DND-41 (cell line): ENCODE results near the gene SCUBE1.

ENCODE experiments used
- ATAC-seq: fragments of 200-7000 bp; cut with Tn5 transposase; 3 replicates; pipeline ENCODE4 v1.9.1; 2021; ENCODE audit warnings: low read depth; ENCODE audit not compliant: insufficient read depth
- DNase-seq: peaks from one replicate; pipeline ENCODE4 v3.0.0-alpha.2; 2020
- H2AFZ ChIP-seq: 2 replicates; pipeline ENCODE4 v1.6.0; 2012; ENCODE audit warnings: low read depth, low read length
- H3K27ac ChIP-seq: 2 replicates; pipeline ENCODE4 v1.5.1; 2012; ENCODE audit warnings: low read length, inconsistent platforms
- H3K27me3 ChIP-seq: fragments of 200-600 bp; sonication (generic); 2 replicates; pipeline ENCODE4 v1.6.0; 2012; ENCODE audit warnings: low read length, mild to moderate bottlenecking, inconsistent platforms; ENCODE audit not compliant: insufficient read depth, poor library complexity
- H3K36me3 ChIP-seq: 2 replicates; pipeline ENCODE4 v1.5.1; 2012; ENCODE audit warnings: low read length, inconsistent platforms; ENCODE audit not compliant: insufficient read depth
- H3K4me1 ChIP-seq: 2 replicates; pipeline ENCODE4 v1.5.1; 2012; ENCODE audit warnings: mild to moderate bottlenecking, low read length; ENCODE audit not compliant: insufficient read depth
- H3K4me2 ChIP-seq: 2 replicates; pipeline ENCODE4 v1.6.0; 2012; ENCODE audit warnings: mild to moderate bottlenecking, moderate library complexity, low read length, inconsistent platforms; ENCODE audit not compliant: insufficient read depth
- H3K4me3 ChIP-seq, 2 experiments: fragments of 200-600 bp in 1 of 2; shearing (Covaris generic) in 1 of 2; 2 replicates each; pipeline ENCODE4 v1.5.1; 2012 to 2016; ENCODE audit warnings: inconsistent platforms in 2 of 2, low read length in 2 of 2, mild to moderate bottlenecking in 2 of 2, low read depth in 1 of 2, moderate library complexity in 1 of 2
- H3K79me2 ChIP-seq: 2 replicates; pipeline ENCODE4 v1.6.0; 2012; ENCODE audit warnings: low read length, inconsistent platforms; ENCODE audit not compliant: insufficient read depth
- H3K9ac ChIP-seq: 2 replicates; pipeline ENCODE4 v1.6.0; 2012; ENCODE audit warnings: low read depth, mild to moderate bottlenecking, inconsistent platforms, low read length, moderate library complexity
- H3K9me3 ChIP-seq: 2 replicates; pipeline ENCODE4 v1.5.1; 2012; ENCODE audit warnings: low read length, moderate library complexity, mild to moderate bottlenecking, inconsistent platforms; ENCODE audit not compliant: insufficient read depth, severe bottlenecking
- H4K20me1 ChIP-seq: 2 replicates; pipeline ENCODE4 v1.6.0; 2012; ENCODE audit warnings: low read length; ENCODE audit not compliant: insufficient read depth
- CTCF ChIP-seq: IDR thresholded peaks from 2 replicates; pipeline ENCODE4 v1.5.1; 2012; ENCODE audit warnings: borderline replicate concordance, low read length, moderate library complexity, mild to moderate bottlenecking; ENCODE audit not compliant: poor library complexity, severe bottlenecking; ENCODE audit errors: extremely low read depth
- EZH2 ChIP-seq: IDR thresholded peaks from 3 replicates; pipeline ENCODE4 v1.6.1; 2012; ENCODE audit warnings: borderline replicate concordance, low read depth, mild to moderate bottlenecking, moderate library complexity, low read length, inconsistent platforms; ENCODE audit not compliant: severe bottlenecking

Gene SCUBE1

DNA sequence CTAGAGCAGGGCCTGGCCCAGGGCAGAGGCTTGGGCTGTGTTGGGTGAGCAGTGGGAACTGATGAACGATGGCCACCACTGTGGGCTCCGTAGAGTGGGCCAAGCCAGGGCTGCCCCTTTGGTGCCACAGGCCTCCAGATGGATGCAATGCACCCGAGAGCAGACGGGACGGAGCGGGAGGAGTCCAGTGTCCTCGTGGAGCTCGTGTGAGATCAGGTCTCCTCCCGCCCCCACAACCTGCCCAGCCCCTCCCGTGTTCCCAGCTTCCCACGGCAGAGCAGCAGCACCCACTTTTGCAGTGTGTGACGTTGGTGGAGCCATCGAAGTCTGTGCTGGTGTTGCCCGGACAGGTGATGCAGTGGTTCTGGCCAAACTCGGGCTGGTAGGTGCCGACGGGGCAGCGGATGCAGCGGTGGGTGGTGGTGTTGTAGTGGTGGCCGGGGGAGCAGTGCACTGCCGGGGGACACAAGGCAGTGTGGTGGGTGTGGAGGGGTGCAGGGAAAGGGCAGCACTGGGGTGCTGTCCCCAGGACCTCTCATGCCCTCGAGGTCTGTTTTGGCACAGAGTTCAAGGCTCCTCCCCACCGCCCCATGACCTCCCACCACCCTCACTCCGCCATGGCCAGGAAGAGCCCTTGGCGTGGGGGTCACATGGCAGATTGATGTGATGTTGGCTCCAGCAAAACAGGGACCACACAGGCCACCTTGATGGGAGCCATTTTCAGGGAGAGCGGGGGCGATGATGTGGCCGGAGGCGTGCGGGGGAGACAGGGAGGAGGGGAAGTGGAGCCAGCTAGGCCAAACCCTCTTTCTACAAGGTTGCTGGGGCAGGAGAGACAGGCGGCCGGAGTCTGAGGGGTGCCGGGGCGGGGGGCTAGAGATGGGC, 132.3 kb downstream of the SCUBE1 start:
- TF ChIP-seq CTCF (no peak), EZH2 (no peak)
- no peak overlapping the region for H3K4me2 ChIP-seq
- no peaks in the 10 kb centered on the region for H3K9me3 ChIP-seq
- no peaks in the 10 kb centered on the region for H3K4me1 ChIP-seq
- H3K36me3 ChIP-seq, result no peaks in the 10 kb centered on the region
- H3K27me3 ChIP-seq, result no peaks in the 10 kb centered on the region
- DNase-seq, result no peak
- H4K20me1 ChIP-seq, result no peaks in the 10 kb centered on the region
- ATAC-seq, result no peak
- H2AFZ ChIP-seq, result no peak overlapping the region
- H3K9ac ChIP-seq, result no peak overlapping the region
- no peak overlapping the region for H3K4me3 ChIP-seq
- H3K27ac ChIP-seq, result no peak overlapping the region
- no peaks in the 10 kb centered on the region for H3K79me2 ChIP-seq

- H2AFZ ChIP-seq, result no peak overlapping the region
- H3K9me3 ChIP-seq, result no peaks in the 10 kb centered on the region
- no peaks in the 10 kb centered on the region for H3K4me1 ChIP-seq
- H3K9ac ChIP-seq, result no peak overlapping the region
- no peak for DNase-seq
- no peaks in the 10 kb centered on the region for H4K20me1 ChIP-seq
- TF ChIP-seq EZH2 (no peak), CTCF (no peak)
- H3K4me2 ChIP-seq, result no peak overlapping the region
- no peaks in the 10 kb centered on the region for H3K36me3 ChIP-seq
- H3K4me3 ChIP-seq, result no peak overlapping the region
- no peak for ATAC-seq
- no peaks in the 10 kb centered on the region for H3K79me2 ChIP-seq
- H3K27ac ChIP-seq, result no peak overlapping the region
- H3K27me3 ChIP-seq, result no peaks in the 10 kb centered on the region
These were observed 133.2 kb downstream of the SCUBE1 start for GRCh38 chr22:43209971-43210370.

- ATAC-seq (no peak), DNase-seq (no peak)
- H3K4me2 ChIP-seq, result no peak overlapping the region
- H3K79me2 ChIP-seq, result no peaks in the 10 kb centered on the region
- TF ChIP-seq CTCF (no peak), EZH2 (no peak)
- H3K27me3 ChIP-seq, result no peaks in the 10 kb centered on the region
- H3K36me3 ChIP-seq, result no peaks in the 10 kb centered on the region
- H3K27ac ChIP-seq, result no peak overlapping the region
- no peak overlapping the region for H3K4me3 ChIP-seq
- no peak overlapping the region for H3K9ac ChIP-seq
- no peaks in the 10 kb centered on the region for H4K20me1 ChIP-seq
- no peak overlapping the region for H2AFZ ChIP-seq
- no peaks in the 10 kb centered on the region for H3K9me3 ChIP-seq
- H3K4me1 ChIP-seq, result no peaks in the 10 kb centered on the region
These were observed 133.7 kb downstream of the SCUBE1 start for GRCh38 chr22:43209523-43209890.
